Endodermal cell (in vitro differentiated cells): ENCODE data around the gene OR6S1. TPM values are rescaled to one million over a fixed set of nuclear protein-coding genes. Genes with fewer than 3 reads are reported as not detected.

Source experiments
- DNase-seq: peaks from one replicate; pipeline ENCODE4 v3.0.0-alpha.2; 2017
- H3K27ac ChIP-seq: 2 replicates; pipeline ENCODE4 v1.5.1; 2013; ENCODE audit warnings: mild to moderate bottlenecking, low read depth, low read length, moderate library complexity
- H3K27me3 ChIP-seq: 2 replicates; pipeline ENCODE4 v1.6.1; 2013; ENCODE audit warnings: mild to moderate bottlenecking, low read length, moderate library complexity; ENCODE audit not compliant: insufficient read depth, control insufficient read depth, poor library complexity, severe bottlenecking
- H3K36me3 ChIP-seq: 2 replicates; pipeline ENCODE4 v1.7.0; 2013; ENCODE audit warnings: mild to moderate bottlenecking, low read length, moderate library complexity; ENCODE audit not compliant: control insufficient read depth, insufficient read depth
- H3K4me1 ChIP-seq: one replicate; pipeline ENCODE4 v1.7.0; 2013; ENCODE audit warnings: low read length; ENCODE audit not compliant: control insufficient read depth, insufficient read depth
- H3K4me3 ChIP-seq: 2 replicates; pipeline ENCODE4 v1.5.1; 2013; ENCODE audit warnings: mild to moderate bottlenecking, low read length, moderate library complexity
- H3K9ac ChIP-seq: 2 replicates; pipeline ENCODE4 v1.6.1; 2013; ENCODE audit warnings: mild to moderate bottlenecking, low read length, moderate library complexity; ENCODE audit not compliant: poor library complexity, severe bottlenecking; ENCODE audit errors: extremely low read depth
- H3K9me3 ChIP-seq: 2 replicates; pipeline ENCODE4 v1.6.1; 2013; ENCODE audit warnings: mild to moderate bottlenecking, low read length, moderate library complexity; ENCODE audit not compliant: control insufficient read depth
- H3K27ac Mint-ChIP-seq: 2 replicates; pipeline ENCODE4 v1.8.0; 2020; ENCODE audit warnings: mixed read lengths
- H3K27me3 Mint-ChIP-seq: 2 replicates; pipeline ENCODE4 v1.8.0; 2021; ENCODE audit warnings: mild to moderate bottlenecking, mixed read lengths; ENCODE audit not compliant: insufficient read depth
- H3K36me3 Mint-ChIP-seq: 2 replicates; pipeline ENCODE4 v1.8.0; 2020; ENCODE audit warnings: low read depth, mixed read lengths
- H3K4me1 Mint-ChIP-seq: 2 replicates; pipeline ENCODE4 v1.8.0; 2020; ENCODE audit warnings: mixed read lengths
- H3K4me3 Mint-ChIP-seq: 2 replicates; pipeline ENCODE4 v1.8.0; 2020; ENCODE audit warnings: mild to moderate bottlenecking, moderate library complexity, mixed read lengths
- H3K9me3 Mint-ChIP-seq: 2 replicates; pipeline ENCODE4 v1.8.0; 2020; ENCODE audit warnings: mild to moderate bottlenecking, mixed read lengths
- CTCF ChIP-seq: fragments of 200-600 bp; sonication (generic); conservative IDR thresholded peaks from 2 replicates; pipeline ENCODE4 v1.5.0; 2021; ENCODE audit warnings: antibody characterized with exemption, mild to moderate bottlenecking
- WGBS, 2 experiments: methylation state at CpG; one replicate each; pipeline versions ENCODE4 v1.1.5 to v1.1.7; 2013; ENCODE audit warnings: missing lambda C conversion rate in 2 of 2, mixed read lengths in 1 of 2; ENCODE audit not compliant: insufficient coverage in 1 of 2, insufficient read length in 1 of 2; 5-methylcytosine and 5-hydroxymethylcytosine counted together
- total RNA-seq, 2 donors: library from RNA; stranded (reverse); fragmentation: NEBNext Ultra II Directional in 1 of 2; extraction: Animal tissue kit (Norgen Biotek cat#: 25700) in 1 of 2; gene quantifications; 2 replicates in 1 of 2; 3 replicates in 1 of 2; pipeline ENCODE4 v1.2.1, GENCODE V29; 2021

Gene OR6S1
- total RNA-seq, 2 donors from 2014 or later = not detected

GRCh38 chr14:20661197-20661596, 19.7 kb upstream of the OR6S1 start:
- Histone ChIP-seq H3K9me3 (no peaks in the 10 kb centered on the region), H3K9ac (no peak overlapping the region), H3K27ac (no peak overlapping the region), H3K4me1 (no peaks in the 10 kb centered on the region), H3K27me3 (peaks cover 5% of the 10 kb centered on the region), H3K4me3 (no peak overlapping the region), H3K36me3 (no peaks in the 10 kb centered on the region)
- Mint-ChIP-seq H3K4me3 (no peak overlapping the region), H3K9me3 (no peaks in the 10 kb centered on the region), H3K27ac (no peak overlapping the region), H3K36me3 (no peaks in the 10 kb centered on the region), H3K27me3 (peaks cover 69% of the 10 kb centered on the region), H3K4me1 (peaks cover 5% of the 10 kb centered on the region)
- no peak for DNase-seq
- WGBS, 2 experiments = 57 to 91% methylated on average over 1 to 2 of the region's 2 CpGs
- TF ChIP-seq CTCF = no peak

- H3K27ac Mint-ChIP-seq = no peak overlapping the region
- TF ChIP-seq CTCF = no peak
- H3K27me3 Mint-ChIP-seq = peaks cover 76% of the 10 kb centered on the region
- no peak for DNase-seq
- Histone ChIP-seq H3K4me1 (peaks cover 4% of the 10 kb centered on the region), H3K27me3 (peaks cover 7% of the 10 kb centered on the region), H3K4me3 (no peak overlapping the region), H3K27ac (no peak overlapping the region), H3K36me3 (no peaks in the 10 kb centered on the region), H3K9me3 (no peaks in the 10 kb centered on the region), H3K9ac (no peak overlapping the region)
- peak overlapping the region; percentile 44 for H3K4me3 Mint-ChIP-seq
- peaks cover 11% of the 10 kb centered on the region for H3K4me1 Mint-ChIP-seq
- 89 to 95% methylated on average over 16 to 26 of the region's 26 CpGs for WGBS, 2 experiments
- no peaks in the 10 kb centered on the region for H3K36me3 Mint-ChIP-seq
- H3K9me3 Mint-ChIP-seq = no peaks in the 10 kb centered on the region
These were observed 18.4 kb upstream of the OR6S1 start for GRCh38 chr14:20659813-20660395.

- H3K4me1 ChIP-seq = peaks cover 4% of the 10 kb centered on the region
- TF ChIP-seq CTCF = no peak
- no peak overlapping the region for H3K9ac ChIP-seq
- no peaks in the 10 kb centered on the region for H3K36me3 ChIP-seq
- 78 to 87% methylated on average over 5 to 6 of the region's 6 CpGs for WGBS, 2 experiments
- H3K27me3 ChIP-seq = peaks cover 7% of the 10 kb centered on the region
- H3K27ac ChIP-seq = no peak overlapping the region
- no peak overlapping the region for H3K4me3 Mint-ChIP-seq
- no peaks in the 10 kb centered on the region for H3K9me3 ChIP-seq
- no peak overlapping the region for H3K4me3 ChIP-seq
- DNase-seq = no peak
- H3K27me3 Mint-ChIP-seq = peaks cover 75% of the 10 kb centered on the region
- no peaks in the 10 kb centered on the region for H3K9me3 Mint-ChIP-seq
- H3K27ac Mint-ChIP-seq = no peak overlapping the region
- no peaks in the 10 kb centered on the region for H3K36me3 Mint-ChIP-seq
- H3K4me1 Mint-ChIP-seq = peaks cover 13% of the 10 kb centered on the region
These were observed 17.8 kb upstream of the OR6S1 start for GRCh38 chr14:20659336-20659735.
